ENCODE measurements around the gene POTED.
"Not testable (repeated sequence)": the region's sequence is repeated elsewhere in the genome, so short reads cannot be mapped to it uniquely, and the experiment has no call there.

The POTED gene

DNA sequence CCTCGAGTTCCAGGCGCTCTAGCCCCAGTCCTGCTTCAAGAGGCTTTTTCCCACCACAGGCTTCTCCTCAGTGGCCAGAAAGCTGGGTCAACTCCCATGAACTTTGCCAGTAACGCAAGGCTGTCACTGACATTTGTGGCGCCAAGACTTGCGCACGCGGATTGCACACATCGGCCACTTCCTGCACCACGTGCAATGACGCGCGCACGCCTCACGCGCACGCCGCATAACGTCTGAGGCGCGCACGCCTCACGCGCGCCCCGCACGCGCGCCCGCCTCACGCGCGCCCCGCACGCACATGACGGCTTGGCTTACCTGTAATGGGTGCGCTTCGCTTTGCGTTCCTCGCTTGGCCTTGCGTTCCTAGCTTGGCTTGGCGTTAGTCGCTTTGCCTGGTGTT is at the start of gene POTED:
Gene POTED, plus strand, starts transcription at position 301 of the 400 bp plus-strand sequence. CDS start 452 bp downstream, outside the sequence.
- not testable (repeated sequence) for DNase-seq (ENCODE audit: low read depth in 2 of 2)

DNA sequence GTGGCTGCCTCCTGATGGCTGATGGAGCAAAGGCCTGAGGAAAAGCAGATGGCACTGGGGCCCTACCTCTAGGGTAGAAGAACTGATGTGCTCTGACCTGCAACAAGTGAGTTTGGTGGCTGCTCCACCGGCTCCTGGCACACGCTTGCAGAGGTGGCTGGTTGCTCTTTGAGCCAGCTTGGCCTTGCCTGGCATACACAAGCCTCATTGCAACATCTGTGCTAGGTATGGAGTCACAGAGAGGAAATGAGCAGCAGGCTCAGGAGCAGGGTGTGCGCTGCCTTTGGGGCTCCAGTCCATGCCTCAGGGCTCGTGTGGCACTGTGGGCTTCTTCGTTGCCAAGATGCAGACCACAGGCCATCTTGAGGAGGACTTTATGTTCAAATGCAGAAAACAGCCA is 40.5 kb downstream of the POTED start:
- not testable (repeated sequence) for DNase-seq (ENCODE audit: low read depth in 2 of 2)

- DNase-seq (ENCODE audit: low read depth in 2 of 2), result not testable (repeated sequence)
Observed at GRCh38 chr21:13651746-13652145, 42.2 kb downstream of the POTED start.

Measured in stimulated activated CD8-positive, alpha-beta memory T cell treated with anti-CD3 and anti-CD28 coated beads, Interleukin-7, amount 100 ng/mL, for 1 hour (primary cell).